Stimulated activated CD4-positive, alpha-beta T cell treated with anti-CD3 and anti-CD28 coated beads, Interleukin-15, amount 100 ng/mL, for 1 hour (primary cell): ENCODE measurements around the gene CAPN7.

Experiments
- DNase-seq, 2 donors: peaks; one replicate each; pipeline ENCODE4 v3.0.0-alpha.2; 2020; ENCODE audit warnings: low read depth in 1 of 2, low spot score in 1 of 2

Gene CAPN7

DNA sequence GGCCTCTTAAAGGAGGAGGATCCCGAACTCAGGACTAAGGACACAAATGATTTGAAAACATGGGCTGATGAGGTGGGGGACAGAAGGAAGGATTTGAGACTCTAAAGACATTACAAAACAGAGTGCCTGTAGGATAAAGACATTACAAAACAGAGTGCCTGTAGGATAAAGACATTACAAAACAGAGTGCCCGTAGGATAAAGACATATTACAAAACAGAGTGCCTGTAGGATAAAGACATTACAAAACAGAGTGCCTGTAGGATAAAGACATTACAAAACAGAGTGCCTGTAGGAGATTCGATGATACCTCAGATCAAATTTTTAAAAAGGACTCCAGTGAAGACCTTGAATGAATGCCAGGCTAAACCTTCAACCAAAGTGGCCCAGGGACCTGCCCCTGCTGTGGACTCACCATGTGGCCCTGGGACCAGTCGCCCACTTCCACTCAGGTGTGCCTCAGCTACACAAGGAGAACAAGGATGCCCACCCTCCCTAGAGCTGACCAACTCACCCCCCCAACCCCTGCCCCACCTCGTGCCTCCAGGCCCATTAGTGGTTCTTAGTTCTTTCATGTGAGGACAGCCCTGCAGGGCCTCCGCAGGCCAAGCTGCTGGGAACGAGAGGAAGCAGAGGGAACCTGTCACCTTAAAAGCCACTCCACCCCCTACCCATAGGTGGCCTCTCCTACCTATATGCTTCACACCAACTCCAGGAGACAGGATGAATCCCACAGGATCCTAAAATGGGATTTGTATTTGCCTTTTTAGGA, 66.6 kb downstream of the CAPN7 start:
- no peak for DNase-seq

DNA sequence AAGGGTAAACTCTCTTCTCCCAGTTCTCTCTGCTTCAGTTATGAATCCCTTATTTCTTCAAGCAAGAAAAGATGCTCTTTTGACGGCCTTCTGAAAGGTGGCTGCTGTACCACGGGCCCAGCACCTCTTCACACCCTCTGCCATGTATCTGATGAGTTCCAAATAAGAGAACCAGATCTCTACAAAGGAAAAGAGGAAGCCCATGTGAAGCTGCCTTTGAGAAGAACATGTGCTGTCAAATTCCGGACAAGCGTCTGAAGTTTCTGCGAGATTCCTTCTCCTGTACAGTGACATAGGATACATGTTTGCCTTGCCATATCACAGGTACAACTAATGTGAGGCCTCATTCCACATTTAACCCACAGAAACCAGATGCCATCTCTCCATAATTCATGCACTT, 67.2 kb downstream of the CAPN7 start:
- no peak for DNase-seq

DNA sequence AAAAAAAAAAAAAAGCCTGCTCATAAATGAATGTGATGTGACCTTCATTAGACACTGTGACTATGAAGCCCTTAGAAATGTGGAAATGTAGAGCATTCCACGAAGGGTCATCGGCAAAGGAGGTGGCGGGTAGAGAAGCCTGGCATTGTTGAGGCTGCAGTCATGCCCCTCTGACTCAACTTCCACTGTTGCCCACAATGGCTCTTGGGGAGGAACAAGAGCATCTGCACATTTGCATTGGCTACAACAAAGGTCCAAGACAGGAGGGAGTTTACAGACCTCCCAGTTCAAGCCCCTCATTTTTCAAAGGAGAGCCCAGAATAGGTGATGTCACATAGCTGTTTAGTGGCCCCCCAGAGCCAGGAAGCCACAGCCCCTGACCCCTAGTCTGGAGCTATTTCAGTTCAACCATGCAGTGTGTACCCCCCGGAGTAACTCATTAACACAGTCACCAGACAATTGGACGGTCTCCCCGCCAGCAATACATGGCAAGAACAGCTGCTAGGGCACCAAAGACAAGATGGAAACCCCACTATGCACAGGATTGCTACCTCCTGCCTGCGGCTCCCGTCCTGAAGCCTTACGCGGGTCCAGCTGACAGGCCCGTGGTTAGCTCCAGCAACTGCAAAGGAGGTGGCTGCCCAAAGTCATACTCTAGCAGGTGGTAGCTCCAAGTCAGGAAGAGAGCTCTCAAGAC, 70.1 kb downstream of the CAPN7 start:
- no peak for DNase-seq

DNA sequence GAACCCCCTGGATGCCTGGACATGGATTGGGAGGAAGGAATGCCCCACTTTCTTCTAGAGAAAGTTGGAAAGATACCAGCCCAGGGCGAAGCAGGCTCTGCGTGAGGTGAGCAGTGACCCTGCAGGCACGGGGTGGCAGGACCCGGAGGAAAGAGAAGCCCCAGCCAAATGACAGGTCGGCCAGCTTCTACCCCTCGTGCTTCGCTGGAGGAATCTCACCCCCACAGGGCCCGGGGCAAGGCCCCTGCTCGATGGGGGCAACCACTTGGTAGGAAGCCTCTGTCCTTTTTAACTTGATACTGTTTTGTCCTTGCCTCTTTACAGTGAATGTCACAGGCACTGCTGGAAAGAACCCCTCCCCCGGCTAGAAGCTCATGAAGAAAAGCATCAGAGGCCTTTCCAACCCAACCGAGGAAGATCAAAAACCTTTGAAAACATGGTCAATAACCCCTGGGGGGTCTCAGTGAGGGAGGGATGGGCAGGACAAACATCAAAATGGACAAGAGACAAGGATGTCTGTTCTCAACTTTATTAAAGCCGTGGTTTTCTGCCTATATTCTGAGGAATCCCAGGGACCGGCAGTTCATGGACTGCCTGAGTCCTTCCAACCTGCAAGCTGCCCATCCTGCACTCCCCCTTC, 71.9 kb downstream of the CAPN7 start:
- no peak for DNase-seq

DNA sequence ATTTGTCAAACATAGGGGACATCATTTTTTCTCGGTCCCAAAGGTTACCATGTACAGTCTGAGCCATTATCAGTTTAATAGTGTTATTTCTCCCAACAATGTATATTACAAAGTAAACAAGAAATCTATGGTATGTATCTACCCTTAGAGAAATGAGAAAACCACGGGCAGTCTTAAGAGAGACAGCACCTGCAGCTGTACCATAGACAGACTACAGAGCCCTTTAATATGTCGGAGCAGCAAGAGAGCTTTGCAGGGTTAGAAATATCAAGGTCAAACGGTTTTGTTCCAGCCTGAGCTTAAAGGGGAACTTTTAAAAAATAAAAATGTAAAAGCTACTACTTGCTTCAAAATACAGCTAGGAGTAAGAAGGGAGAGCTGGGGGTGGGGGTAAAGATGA, 73.2 kb downstream of the CAPN7 start:
- DNase-seq: no peak

DNA sequence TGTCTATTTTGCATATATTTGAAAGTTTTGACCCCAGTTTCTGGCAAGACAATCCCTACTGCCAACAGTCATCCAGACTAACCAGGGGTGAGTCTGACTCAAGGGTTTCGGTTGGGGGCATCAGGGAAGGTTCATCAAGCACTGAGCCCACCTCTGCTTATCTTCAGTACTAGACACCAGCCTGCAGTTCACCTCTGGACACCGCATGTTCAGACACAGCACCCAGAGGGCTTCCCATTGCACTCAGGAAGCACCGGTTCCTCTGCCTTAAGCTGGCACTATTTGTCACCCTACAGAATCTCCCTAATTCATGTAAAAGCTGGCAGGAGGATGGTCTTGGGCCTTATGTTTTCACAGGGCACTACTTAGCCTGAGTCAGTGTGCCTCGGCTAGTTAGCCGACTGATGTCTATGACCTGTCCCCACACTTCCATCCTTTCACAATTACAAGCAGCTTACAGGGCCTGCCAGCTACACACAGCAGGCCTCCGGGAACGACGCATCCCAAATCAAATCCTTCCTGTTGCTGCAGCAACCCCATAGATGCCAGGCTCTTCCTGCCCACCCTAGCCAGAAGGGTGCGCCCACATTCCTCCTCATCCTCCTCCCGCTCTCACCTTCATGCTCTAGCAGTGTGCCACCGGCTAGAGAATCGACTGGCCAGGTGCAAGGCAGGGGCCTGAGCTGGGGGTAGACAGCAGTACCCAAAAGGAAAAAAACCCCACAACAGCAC, 73.8 kb downstream of the CAPN7 start:
- no peak for DNase-seq

GRCh38 chr3:15280853-15281532, 74.9 kb downstream of the CAPN7 start:
- no peak for DNase-seq

- DNase-seq: no peak
Observed at GRCh38 chr3:15281817-15282216, 75.8 kb downstream of the CAPN7 start.

- no peak for DNase-seq
Observed at GRCh38 chr3:15283702-15284101, 77.7 kb downstream of the CAPN7 start.

DNA sequence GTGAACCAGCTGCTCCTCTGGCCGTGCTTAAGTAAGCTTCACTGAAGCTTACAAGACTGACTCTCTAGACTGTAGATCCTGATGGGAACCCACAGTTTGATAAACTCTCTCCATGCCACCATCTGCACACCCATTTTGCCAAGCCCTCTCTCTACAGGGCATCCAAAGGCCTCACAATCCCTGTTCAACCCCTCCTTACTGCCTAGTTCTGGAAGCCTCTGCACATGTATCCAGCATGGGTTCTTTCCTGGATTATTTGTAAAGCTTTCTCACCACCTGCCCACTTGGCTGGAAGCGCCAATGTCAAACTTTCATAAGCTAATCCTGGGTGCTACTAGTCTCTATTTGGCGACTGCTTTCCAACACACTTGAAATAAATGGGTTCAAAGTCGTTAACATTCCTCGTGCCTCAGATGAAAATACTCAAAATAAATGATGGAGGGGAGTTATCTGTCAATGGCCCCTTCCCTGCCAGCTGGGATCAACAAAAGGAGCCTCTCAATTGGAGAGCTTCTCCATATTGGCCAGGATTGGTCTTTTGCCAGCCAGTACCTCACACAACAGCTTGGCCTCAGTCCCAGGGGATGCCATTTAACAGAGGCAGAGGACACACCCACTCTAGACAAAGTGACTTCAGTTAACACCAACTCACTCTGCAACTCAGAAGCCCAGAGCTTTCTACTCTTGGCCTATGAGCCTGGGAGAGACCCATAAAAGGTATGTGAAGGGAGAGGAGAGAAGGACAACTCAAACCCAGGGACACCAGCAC, 78.3 kb downstream of the CAPN7 start:
- no peak for DNase-seq

GRCh38 chr3:15286022-15286421, 80.0 kb downstream of the CAPN7 start:
- DNase-seq: no peak

DNA sequence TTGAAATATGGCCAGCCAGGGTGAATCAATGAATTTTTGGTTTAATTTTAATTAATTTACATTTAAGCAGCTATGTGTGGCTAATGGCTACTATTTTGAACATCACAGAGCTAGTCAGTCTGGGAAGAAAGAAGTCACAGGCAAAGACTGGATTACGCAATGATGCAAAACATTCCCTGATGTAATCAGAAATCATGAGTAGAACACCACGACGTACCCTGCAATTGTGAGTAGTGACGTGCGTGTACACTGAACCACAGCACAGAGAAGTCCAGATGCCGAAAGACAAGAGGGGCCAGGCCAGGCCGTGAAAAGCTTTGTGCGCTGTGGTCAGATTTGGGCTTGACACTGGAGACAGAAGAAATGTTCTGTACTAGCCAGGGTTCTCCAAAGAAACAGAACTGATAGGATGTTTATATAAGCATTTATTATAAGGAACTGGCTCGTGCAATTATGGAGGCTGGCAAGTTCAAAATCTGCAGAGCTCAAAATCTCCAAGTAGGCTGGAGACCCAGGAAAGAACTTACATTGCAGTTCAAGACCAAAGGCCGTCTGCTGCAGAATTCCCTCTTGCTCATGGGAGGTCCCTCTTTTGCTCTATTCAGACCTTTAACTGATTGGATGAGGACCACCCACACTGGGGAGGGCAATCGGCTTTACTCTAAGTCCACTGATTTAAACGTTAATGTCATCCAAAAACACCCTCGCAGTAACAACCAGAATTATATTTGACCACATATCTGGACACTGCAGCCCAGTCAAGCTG, 81.7 kb downstream of the CAPN7 start:
- DNase-seq: no peak

- no peak for DNase-seq
Observed at GRCh38 chr3:15288331-15289035, 82.4 kb downstream of the CAPN7 start.

DNA sequence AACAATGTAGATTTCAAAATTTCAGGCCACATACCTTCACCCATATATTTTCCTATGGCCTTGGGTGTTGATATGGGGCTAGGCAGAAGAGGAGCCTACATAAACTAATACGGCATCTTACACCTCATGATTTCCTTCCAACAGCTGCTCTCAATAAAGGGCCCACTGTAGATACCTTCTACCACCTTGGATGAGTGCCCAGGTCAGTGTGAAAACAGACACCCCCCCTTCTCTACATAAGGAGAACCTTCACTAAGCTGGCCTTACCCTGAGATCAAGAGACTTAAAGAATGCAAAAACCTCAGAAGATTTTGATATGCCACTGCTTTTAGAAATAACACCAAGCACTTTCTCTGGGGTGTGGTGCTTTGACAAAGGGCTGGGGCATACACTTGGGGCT, 83.6 kb downstream of the CAPN7 start:
- DNase-seq: no peak

GRCh38 chr3:15290736-15291135, 84.7 kb downstream of the CAPN7 start:
- DNase-seq: no peak

DNA sequence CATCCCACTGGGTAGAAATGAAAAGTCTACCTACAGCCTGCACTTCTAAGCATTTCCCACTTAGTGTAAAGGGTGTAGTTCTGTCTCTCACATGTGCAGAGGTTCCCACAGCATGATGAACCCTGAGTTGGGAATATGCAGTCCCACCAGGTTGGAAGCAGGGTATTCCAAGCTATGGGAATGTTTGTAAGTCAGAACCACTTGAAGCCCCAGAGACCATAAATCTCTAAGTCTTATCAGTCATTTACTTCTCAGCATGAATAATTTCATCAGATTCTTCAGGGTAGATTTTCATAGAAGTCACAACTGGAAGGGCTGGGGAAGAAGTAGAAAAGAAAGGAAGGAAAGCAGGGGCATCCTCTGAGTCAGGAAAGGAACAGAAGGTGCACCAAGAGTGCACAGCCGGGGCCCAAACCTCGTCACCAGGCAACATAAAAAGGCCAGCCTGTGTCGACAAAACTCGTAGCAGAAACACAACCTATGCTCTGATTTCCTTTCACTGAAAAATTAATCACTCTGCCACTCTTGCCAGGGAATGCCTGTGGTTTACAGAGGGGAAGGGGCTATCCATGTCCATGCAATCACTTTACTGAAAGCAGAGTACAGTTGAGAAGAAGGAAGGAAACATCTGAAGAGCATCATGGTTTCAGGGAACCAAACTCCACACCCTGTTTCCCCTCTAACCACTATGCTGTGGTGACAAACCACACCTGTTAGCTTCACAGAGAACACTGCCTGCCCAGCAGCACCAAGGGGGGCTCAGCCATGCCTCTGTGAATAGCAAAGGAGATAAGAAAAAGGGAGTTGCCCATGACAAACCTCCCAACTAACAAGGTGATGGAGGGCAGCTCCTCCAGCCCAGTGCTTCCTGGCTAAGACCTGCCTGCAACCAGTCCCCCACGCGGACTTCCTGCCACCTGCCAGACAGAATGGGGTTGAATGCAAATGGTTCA, 85.8 kb downstream of the CAPN7 start:
- DNase-seq: peak in 1 of 2 donors; percentile 44

- no peak for DNase-seq
Observed at GRCh38 chr3:15292765-15293522, 86.9 kb downstream of the CAPN7 start.
